Body of pancreas (tissue), 4 donors: ENCODE measurements around the gene RAB44. TPM values are rescaled to one million over a fixed set of nuclear protein-coding genes. Genes with fewer than 3 reads are reported as not detected.
"Not testable (repeated sequence)": the region's sequence is repeated elsewhere in the genome, so short reads cannot be mapped to it uniquely, and the experiment has no call there.

ENCODE experiments used
- ATAC-seq: fragments of 150-250 bp; one replicate; pipeline ENCODE4 v1.9.1; 2016
- DNase-seq, 4 donors: peaks; one replicate each; pipeline ENCODE4 v3.0.0-alpha.2; 2019
- H3K27ac ChIP-seq, 4 donors: fragments of 200-600 bp; sonication (generic); 1 replicate in 3 of 4; 2 replicates in 1 of 4; pipeline versions ENCODE4 v1.5.1 to v1.6.1; 2016 to 2019; ENCODE audit warnings: mild to moderate bottlenecking in 1 of 4, mixed read lengths in 1 of 4, moderate library complexity in 1 of 4
- H3K27me3 ChIP-seq, 2 donors: fragments of 200-600 bp; sonication (generic); one replicate each; pipeline ENCODE4 v1.6.0; 2016; ENCODE audit warnings: mild to moderate bottlenecking in 1 of 2
- H3K36me3 ChIP-seq, 2 donors: fragments of 200-600 bp; sonication (generic); replicated peaks in 1 of 2; 2 replicates each; pipeline ENCODE4 v1.5.1; 2016; ENCODE audit warnings: low read depth in 2 of 2; ENCODE audit not compliant: insufficient read depth in 1 of 2
- H3K4me1 ChIP-seq: fragments of 200-600 bp; sonication (generic); one replicate; pipeline ENCODE4 v1.6.0; 2016
- H3K4me3 ChIP-seq, 2 donors: fragments of 200-600 bp; sonication (generic); 1 replicate in 1 of 2; 2 replicates in 1 of 2; pipeline ENCODE4 v1.5.1; 2016 to 2019
- H3K9me3 ChIP-seq, 3 donors: fragments of 200-600 bp; sonication (generic); 1 replicate in 2 of 3; 2 replicates in 1 of 3; pipeline ENCODE4 v1.5.1; 2016
- POLR2A ChIP-seq, 3 donors: fragments of 450-650 bp; IDR thresholded peaks; one replicate each; pipeline ENCODE4 v1.6.1; 2016; ENCODE audit warnings: antibody characterized with exemption in 3 of 3, mild to moderate bottlenecking in 2 of 3
- WGBS, 2 donors: methylation state at CpG; one replicate each; pipeline ENCODE4 v1.1.5; 2017; 5-methylcytosine and 5-hydroxymethylcytosine counted together
- intact Hi-C: fragments of 100-400 bp; cut with DNase I; formaldehyde crosslinking; loops from one replicate; pipeline ENCODE4 v1.15.1; 2023
- total RNA-seq, 2 donors: library from RNA; depleted of rRNA; stranded (reverse); fragments of >200 nt; gene quantifications; one replicate each; pipeline ENCODE4 v1.1.0, GENCODE V29; 2016
- TF ChIP-seq, protein P1 (sequence below), 7 experiments: fragments of 450-650 bp in 4 of 7; fragments of 200-600 bp in 3 of 7; sonication (generic) in 3 of 7; IDR thresholded peaks; one replicate each; pipeline ENCODE4 v1.5.1; 2016 to 2019; ENCODE audit warnings: antibody characterized with exemption in 7 of 7

The RAB44 gene
- total RNA-seq, 2 donors from 2014 or later, result 0.26 TPM; not detected in 1

DNA sequence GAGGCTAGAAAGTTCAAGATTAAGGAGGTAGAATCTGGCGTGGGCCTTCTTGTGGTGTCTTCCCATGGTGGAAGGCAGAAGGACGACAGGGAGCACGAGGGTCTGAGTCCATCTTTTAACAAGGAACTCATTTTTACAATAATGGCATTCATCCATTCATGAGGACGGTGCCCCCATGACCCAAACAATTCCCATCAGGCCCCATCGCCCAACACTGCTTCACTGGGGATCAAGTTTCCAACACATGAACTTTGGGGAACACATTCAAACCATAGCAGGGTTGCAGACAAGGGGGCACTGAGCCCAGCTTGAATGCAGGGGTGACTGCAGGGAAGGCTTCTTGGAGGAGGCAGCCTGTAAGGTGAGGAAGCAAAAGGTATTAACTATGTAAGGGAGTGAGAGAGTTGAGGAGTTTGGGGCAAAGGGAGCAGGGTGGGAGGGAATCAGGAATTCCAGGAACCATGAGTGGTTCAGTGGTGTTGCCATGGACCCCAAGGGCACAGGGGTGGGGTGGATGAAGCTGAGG, 5.5 kb downstream of the RAB44 start:
- Histone ChIP-seq H3K27ac (no peak overlapping the region), H3K27me3 (no peaks in the 10 kb centered on the region), H3K9me3 (no peaks in the 10 kb centered on the region), H3K36me3 (no peaks in the 10 kb centered on the region), H3K4me1 (no peaks in the 10 kb centered on the region), H3K4me3 (no peak overlapping the region)
- DNase-seq (no peak), ATAC-seq (no peak)
- 72 to 85% methylated on average over 5 of the region's 5 CpGs for WGBS, 2 donors
- TF ChIP-seq POLR2A (IDR thresholded peaks at IDR 0.05), result no peak
- TF ChIP-seq, protein P1, sequence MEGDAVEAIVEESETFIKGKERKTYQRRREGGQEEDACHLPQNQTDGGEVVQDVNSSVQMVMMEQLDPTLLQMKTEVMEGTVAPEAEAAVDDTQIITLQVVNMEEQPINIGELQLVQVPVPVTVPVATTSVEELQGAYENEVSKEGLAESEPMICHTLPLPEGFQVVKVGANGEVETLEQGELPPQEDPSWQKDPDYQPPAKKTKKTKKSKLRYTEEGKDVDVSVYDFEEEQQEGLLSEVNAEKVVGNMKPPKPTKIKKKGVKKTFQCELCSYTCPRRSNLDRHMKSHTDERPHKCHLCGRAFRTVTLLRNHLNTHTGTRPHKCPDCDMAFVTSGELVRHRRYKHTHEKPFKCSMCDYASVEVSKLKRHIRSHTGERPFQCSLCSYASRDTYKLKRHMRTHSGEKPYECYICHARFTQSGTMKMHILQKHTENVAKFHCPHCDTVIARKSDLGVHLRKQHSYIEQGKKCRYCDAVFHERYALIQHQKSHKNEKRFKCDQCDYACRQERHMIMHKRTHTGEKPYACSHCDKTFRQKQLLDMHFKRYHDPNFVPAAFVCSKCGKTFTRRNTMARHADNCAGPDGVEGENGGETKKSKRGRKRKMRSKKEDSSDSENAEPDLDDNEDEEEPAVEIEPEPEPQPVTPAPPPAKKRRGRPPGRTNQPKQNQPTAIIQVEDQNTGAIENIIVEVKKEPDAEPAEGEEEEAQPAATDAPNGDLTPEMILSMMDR (IDR thresholded peaks at IDR 0.05), result no peak
- intact Hi-C loops, result no loop called here

DNA sequence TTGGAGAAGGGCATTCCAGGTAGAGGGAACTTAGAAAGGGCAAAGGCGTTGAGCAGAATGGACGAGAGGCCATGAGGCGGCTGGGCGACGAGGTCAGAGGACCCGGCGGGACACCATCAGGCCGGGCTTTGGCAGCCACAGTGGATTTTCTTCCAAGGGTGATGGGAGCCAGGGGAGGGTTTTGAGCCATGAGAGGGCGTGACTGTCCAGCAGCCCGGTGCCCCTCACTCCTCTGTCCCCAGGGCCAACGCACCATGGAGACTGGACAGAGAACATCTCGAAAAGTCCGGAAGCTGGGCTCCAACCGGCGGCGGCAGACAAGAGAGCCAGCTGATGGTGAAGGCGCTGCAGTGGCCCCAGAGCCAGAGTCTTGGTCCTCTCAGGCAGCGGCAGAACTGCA, 6.4 kb downstream of the RAB44 start:
- ATAC-seq, result no peak
- WGBS, 2 donors, result 92 to 96% methylated on average over 8 to 18 of the region's 18 CpGs

DNA sequence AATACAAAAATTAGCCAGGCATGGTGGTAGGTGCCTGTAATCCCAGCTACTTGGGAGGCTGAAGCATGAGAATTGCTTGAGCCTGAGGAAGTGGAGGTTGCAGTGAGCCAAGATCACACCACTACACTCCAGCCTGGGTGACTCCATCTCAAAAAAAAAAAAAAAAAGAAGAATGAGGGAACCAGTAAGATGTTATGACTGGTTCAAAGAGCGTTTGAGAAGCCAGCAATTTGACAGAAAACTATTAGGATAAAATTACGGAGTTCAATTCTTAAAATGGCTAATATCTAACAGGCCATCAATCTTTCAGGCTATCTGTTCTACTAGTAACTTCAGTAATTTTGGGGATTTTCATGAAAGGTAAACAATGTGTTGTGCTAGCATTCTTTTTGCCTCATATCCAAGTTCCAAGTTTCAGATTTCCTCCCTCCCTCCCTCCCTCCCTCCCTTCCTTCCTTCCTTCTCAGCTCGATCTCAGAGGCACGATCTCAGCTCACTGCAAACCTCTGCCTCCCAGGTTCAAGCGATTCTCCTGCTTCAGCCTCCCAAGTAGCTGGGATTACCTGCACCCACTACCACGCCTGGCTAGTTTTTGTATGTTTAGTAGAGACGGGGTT, 7.4 kb downstream of the RAB44 start:
- ATAC-seq, intact Hi-C loops, H3K27ac ChIP-seq, H3K27me3 ChIP-seq, H3K36me3 ChIP-seq, H3K9me3 ChIP-seq, H3K4me1 ChIP-seq, H3K4me3 ChIP-seq, DNase-seq: not testable (repeated sequence)
- 78 to 82% methylated on average over 7 of the region's 7 CpGs for WGBS, 2 donors

More for the DNA sequence above, 6.4 kb downstream of the RAB44 start:
- Histone ChIP-seq H3K36me3 (no peaks in the 10 kb centered on the region), H3K4me1 (no peaks in the 10 kb centered on the region), H3K27ac (no peak overlapping the region), H3K4me3 (no peak overlapping the region), H3K27me3 (no peaks in the 10 kb centered on the region), H3K9me3 (no peaks in the 10 kb centered on the region)
- DNase-seq, result no peak
- TF ChIP-seq, protein P1 (IDR thresholded peaks at IDR 0.05), result no peak
- no peak for TF ChIP-seq POLR2A (IDR thresholded peaks at IDR 0.05)
- intact Hi-C loops, result no loop called here

DNA sequence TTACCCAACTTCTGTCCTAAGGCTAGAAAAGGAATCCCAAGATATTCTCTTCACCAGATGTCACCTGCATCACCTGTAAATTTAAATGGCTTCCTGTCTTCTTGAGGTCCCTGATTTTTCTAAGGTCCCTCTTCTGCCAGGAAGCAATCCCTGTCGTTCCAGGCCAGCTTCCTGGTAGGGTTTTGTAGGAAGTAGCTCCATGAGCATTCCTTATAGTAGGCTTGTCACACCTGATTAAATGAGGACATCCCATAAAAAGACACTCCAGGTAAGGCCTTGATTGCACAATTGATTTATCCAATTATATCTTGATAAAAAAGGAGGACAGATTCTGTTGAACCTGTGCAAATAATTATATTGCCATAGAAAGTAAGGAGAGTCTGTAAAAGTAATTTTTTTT, 8.7 kb downstream of the RAB44 start:
- no peaks in the 10 kb centered on the region for H3K27me3 ChIP-seq
- H3K27ac ChIP-seq, result no peak overlapping the region
- ATAC-seq (no peak), DNase-seq (no peak)
- no peaks in the 10 kb centered on the region for H3K9me3 ChIP-seq
- H3K4me3 ChIP-seq, result no peak overlapping the region
- no peaks in the 10 kb centered on the region for H3K36me3 ChIP-seq
- intact Hi-C loops, result no loop called here
- no peak for TF ChIP-seq POLR2A (IDR thresholded peaks at IDR 0.05)
- TF ChIP-seq, protein P1 (IDR thresholded peaks at IDR 0.05), result no peak
- 33 to 37% methylated on average over 1 of the region's 1 CpG for WGBS, 2 donors
- no peaks in the 10 kb centered on the region for H3K4me1 ChIP-seq

DNA sequence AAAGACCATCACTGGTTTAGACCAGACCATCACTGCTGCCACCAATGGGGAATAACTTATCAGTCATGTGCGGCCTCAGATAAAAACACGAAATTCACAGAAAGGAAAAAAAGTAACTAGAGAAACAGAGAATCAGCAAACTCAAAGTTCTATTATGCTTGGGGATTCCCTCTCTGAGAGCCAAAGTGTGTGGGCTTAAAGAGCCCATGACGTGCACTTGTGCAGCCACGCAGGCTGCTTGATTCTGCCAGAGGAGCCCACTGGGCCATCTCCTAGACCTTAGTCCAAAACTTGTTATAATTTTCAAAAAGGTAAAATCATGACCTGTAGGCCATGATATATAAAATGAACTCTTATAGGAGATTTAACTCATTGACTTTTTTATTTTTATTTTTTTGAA, 15.2 kb downstream of the RAB44 start:
- TF ChIP-seq POLR2A (IDR thresholded peaks at IDR 0.05), result no peak
- TF ChIP-seq, protein P1 (IDR thresholded peaks at IDR 0.05), result no peak
- H3K36me3 ChIP-seq, result no peaks in the 10 kb centered on the region
- H3K4me3 ChIP-seq, result no peak overlapping the region
- DNase-seq (no peak), ATAC-seq (no peak)
- H3K27me3 ChIP-seq, result no peaks in the 10 kb centered on the region
- intact Hi-C loops, result no loop called here
- H3K9me3 ChIP-seq, result no peaks in the 10 kb centered on the region
- H3K27ac ChIP-seq, result no peak overlapping the region
- H3K4me1 ChIP-seq, result no peaks in the 10 kb centered on the region
- WGBS, 2 donors, result 89 to 91% methylated on average over 4 of the region's 4 CpGs
